Fibroblast of lung (primary cell): ENCODE data around the gene TNNI3. TPM values are rescaled to one million over a fixed set of nuclear protein-coding genes. Genes with fewer than 3 reads are reported as not detected.

ENCODE experiments used
- DNase-seq, 2 donors: peaks; one replicate each; pipeline versions ENCODE4 v3.0.0 to v3.0.0-alpha.2; 2010; ENCODE audit warnings: low read depth in 2 of 2
- H2AFZ ChIP-seq: 2 replicates; pipeline ENCODE4 v1.5.1; 2012; ENCODE audit warnings: low read length, control low read depth, inconsistent platforms
- H3K27ac ChIP-seq: 2 replicates; pipeline ENCODE4 v1.5.1; 2011; ENCODE audit warnings: low read length, control low read depth; ENCODE audit not compliant: insufficient read depth
- H3K27me3 ChIP-seq: 2 replicates; pipeline ENCODE4 v1.5.1; 2011; ENCODE audit warnings: mild to moderate bottlenecking, low read length; ENCODE audit not compliant: control insufficient read depth, insufficient read depth
- H3K36me3 ChIP-seq: 2 replicates; pipeline ENCODE4 v1.5.1; 2011; ENCODE audit warnings: low read length; ENCODE audit not compliant: control insufficient read depth, insufficient read depth
- H3K4me1 ChIP-seq: 2 replicates; pipeline ENCODE4 v1.5.1; 2011; ENCODE audit warnings: low read length; ENCODE audit not compliant: control insufficient read depth, insufficient read depth; ENCODE audit errors: extremely low read depth
- H3K4me2 ChIP-seq: 2 replicates; pipeline ENCODE4 v1.5.1; 2011; ENCODE audit warnings: low read length, control low read depth; ENCODE audit not compliant: insufficient read depth; ENCODE audit errors: extremely low read depth
- H3K4me3 ChIP-seq, 4 experiments: fragments of 200-600 bp in 1 of 4; sonication (generic) in 1 of 4; replicated peaks in 1 of 4; 2 replicates each; pipeline ENCODE4 v1.5.1; 2011 to 2016; ENCODE audit warnings: low read length in 4 of 4, low read depth in 3 of 4, mild to moderate bottlenecking in 3 of 4, control low read depth in 2 of 4, inconsistent platforms in 1 of 4, mixed read lengths in 1 of 4; ENCODE audit not compliant: insufficient read depth in 1 of 4; ENCODE audit errors: control extremely low read depth in 1 of 4
- H3K79me2 ChIP-seq: 2 replicates; pipeline ENCODE4 v1.5.1; 2012; ENCODE audit warnings: mild to moderate bottlenecking, low read length, inconsistent platforms; ENCODE audit not compliant: control insufficient read depth, insufficient read depth
- H3K9ac ChIP-seq: 2 replicates; pipeline ENCODE4 v1.5.1; 2011; ENCODE audit warnings: mild to moderate bottlenecking, low read length, control low read depth; ENCODE audit not compliant: insufficient read depth
- H3K9me3 ChIP-seq: 2 replicates; pipeline ENCODE4 v1.5.1; 2012; ENCODE audit warnings: low read depth, low read length; ENCODE audit not compliant: control insufficient read depth, insufficient read depth
- H4K20me1 ChIP-seq: 2 replicates; pipeline ENCODE4 v1.5.1; 2011; ENCODE audit warnings: low read length; ENCODE audit not compliant: control insufficient read depth, insufficient read depth; ENCODE audit errors: extremely low read depth
- EZH2 ChIP-seq: IDR thresholded peaks from 2 replicates; pipeline ENCODE4 v1.5.1; 2012; ENCODE audit warnings: low read length, control low read depth, mild to moderate bottlenecking; ENCODE audit errors: missing control alignments
- polyA plus RNA-seq, 2 donors: library from polyadenylated mRNA; depleted of rRNA in 1 of 2; stranded (reverse) in 1 of 2; unstranded in 1 of 2; fragments of >200 nt; gene quantifications; 2 replicates each; pipeline ENCODE4 v1.2.1, GENCODE V29; 2011 to 2012; ENCODE audit warnings: missing spikeins in 1 of 2
- total RNA-seq: library from RNA; depleted of rRNA; stranded (reverse); fragments of >200 nt; gene quantifications from 2 replicates; pipeline ENCODE4 v1.2.1, GENCODE V29; 2014
- TF ChIP-seq, protein P1 (sequence below), 2 donors: IDR thresholded peaks in 1 of 2; conservative IDR thresholded peaks in 1 of 2; 1 replicate in 1 of 2; 2 replicates in 1 of 2; pipeline ENCODE4 v1.5.1; 2011 to 2012; ENCODE audit warnings: low read length in 2 of 2, control low read depth in 1 of 2, inconsistent platforms in 1 of 2, low read depth in 1 of 2, mild to moderate bottlenecking in 1 of 2

Gene TNNI3
- total and polyA plus RNA-seq, 2 donors (not counting 1 experiment from before 2014, with no cell fraction given) = not detected

DNA sequence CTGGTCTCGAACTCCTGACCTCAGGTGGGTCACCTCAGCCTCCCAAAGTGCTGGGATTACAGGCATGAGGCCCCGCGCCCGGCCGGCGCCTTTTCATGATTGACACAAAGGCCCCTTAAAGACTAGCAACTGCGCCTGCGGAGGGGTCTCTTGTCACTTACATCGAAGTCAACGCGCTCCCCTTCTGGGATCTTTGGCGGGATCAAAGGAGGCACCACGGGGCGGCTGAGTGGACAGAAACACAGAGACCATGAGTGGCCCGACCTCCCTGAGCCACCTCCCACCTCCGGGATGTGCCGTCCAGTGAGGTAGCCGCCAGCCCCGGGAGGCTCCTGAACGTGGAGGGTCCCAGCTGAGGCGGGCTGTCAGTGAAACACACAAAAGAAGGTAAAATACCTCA, 15.8 kb downstream of the TNNI3 start:
- no peaks in the 10 kb centered on the region for H3K79me2 ChIP-seq
- H3K9me3 ChIP-seq = no peaks in the 10 kb centered on the region
- TF ChIP-seq EZH2 = no peak
- no peaks in the 10 kb centered on the region for H3K4me1 ChIP-seq
- H3K27ac ChIP-seq = no peak overlapping the region
- no peak overlapping the region for H3K9ac ChIP-seq
- peak overlapping the region; percentile 5 for H3K4me2 ChIP-seq
- DNase-seq = no peak
- H3K4me3 ChIP-seq = no peak overlapping the region
- no peaks in the 10 kb centered on the region for H3K36me3 ChIP-seq
- H4K20me1 ChIP-seq = no peaks in the 10 kb centered on the region
- H2AFZ ChIP-seq = no peak overlapping the region
- H3K27me3 ChIP-seq = peaks cover 10% of the 10 kb centered on the region

DNA sequence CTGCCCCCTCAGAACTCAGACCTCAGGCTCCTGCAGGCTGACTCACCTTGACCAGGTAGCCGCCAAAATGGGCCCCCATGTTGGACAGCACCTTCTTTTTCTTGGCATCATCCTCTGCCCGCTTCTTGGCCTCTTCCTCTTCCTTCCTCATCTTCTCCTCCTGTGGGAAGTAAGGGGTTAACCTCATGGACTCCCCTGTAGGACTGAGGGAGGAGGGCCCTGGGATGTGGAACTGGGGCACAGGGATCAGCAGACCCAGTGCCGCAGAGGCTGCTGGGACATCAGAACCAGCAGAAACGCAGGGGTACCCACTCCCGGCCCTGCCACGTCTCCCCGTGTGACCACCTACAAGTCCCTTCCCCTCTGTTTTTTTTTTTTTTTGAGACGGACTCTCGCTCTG, 19.6 kb downstream of the TNNI3 start:
- DNase-seq = no peak
- Histone ChIP-seq H3K4me1 (no peaks in the 10 kb centered on the region), H3K36me3 (no peaks in the 10 kb centered on the region)

DNA sequence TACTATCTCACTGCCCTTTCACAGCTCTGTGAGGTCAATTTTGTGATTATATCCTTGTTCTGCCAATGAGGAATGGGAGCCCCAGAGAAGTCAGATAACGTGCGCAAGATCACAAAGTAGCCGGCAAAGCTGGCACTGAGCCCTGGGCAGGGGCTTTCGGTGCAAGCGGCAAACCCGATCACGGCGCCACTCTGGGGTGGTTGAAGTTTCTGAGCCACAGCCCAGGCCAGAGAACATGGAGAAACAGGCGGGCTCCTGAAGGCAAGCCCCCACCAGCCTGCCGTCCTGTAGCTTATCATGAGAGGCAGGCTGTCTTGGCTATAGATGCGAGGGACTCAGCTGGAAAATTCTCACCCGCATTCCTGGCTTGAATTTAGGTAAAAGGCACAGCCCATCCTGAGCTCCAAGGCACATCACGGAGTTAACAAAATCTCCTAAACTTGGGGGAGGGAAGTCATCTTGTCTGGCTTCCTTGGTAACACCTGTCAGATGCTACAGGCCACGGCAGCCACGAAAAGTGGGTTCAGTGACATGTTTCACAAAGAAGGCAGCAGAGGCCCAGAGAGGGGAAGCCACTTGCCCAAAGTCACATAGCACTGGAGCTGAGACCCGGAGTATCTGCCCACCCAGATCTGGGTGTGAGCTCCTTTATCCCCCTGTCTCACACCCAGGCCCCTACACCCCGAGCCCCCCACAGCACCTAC, 21.0 kb downstream of the TNNI3 start:
- H3K4me1 ChIP-seq = no peaks in the 10 kb centered on the region
- no peaks in the 10 kb centered on the region for H3K9me3 ChIP-seq
- no peak for DNase-seq
- H3K27ac ChIP-seq = no peak overlapping the region
- no peak overlapping the region for H3K9ac ChIP-seq
- TF ChIP-seq, protein P1, sequence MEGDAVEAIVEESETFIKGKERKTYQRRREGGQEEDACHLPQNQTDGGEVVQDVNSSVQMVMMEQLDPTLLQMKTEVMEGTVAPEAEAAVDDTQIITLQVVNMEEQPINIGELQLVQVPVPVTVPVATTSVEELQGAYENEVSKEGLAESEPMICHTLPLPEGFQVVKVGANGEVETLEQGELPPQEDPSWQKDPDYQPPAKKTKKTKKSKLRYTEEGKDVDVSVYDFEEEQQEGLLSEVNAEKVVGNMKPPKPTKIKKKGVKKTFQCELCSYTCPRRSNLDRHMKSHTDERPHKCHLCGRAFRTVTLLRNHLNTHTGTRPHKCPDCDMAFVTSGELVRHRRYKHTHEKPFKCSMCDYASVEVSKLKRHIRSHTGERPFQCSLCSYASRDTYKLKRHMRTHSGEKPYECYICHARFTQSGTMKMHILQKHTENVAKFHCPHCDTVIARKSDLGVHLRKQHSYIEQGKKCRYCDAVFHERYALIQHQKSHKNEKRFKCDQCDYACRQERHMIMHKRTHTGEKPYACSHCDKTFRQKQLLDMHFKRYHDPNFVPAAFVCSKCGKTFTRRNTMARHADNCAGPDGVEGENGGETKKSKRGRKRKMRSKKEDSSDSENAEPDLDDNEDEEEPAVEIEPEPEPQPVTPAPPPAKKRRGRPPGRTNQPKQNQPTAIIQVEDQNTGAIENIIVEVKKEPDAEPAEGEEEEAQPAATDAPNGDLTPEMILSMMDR (conservative IDR thresholded peaks at IDR 0.05 in 1 of 2, IDR thresholded peaks at IDR 0.05 in 1 of 2; ENCODE audit: low read depth in 1 of 2, low read length in 2 of 2) = no peak
- TF ChIP-seq EZH2 = no peak
- H4K20me1 ChIP-seq = no peaks in the 10 kb centered on the region
- no peak overlapping the region for H2AFZ ChIP-seq
- no peaks in the 10 kb centered on the region for H3K36me3 ChIP-seq
- no peak overlapping the region for H3K4me2 ChIP-seq
- no peaks in the 10 kb centered on the region for H3K79me2 ChIP-seq
- H3K27me3 ChIP-seq = peaks cover 3% of the 10 kb centered on the region
- H3K4me3 ChIP-seq = no peak overlapping the region

More for the DNA sequence above, 19.6 kb downstream of the TNNI3 start:
- Histone ChIP-seq H2AFZ (no peak overlapping the region), H3K9me3 (no peaks in the 10 kb centered on the region), H4K20me1 (no peaks in the 10 kb centered on the region), H3K9ac (no peak overlapping the region), H3K4me2 (no peak overlapping the region), H3K79me2 (no peaks in the 10 kb centered on the region), H3K4me3 (no peak overlapping the region), H3K27me3 (peaks cover 3% of the 10 kb centered on the region), H3K27ac (no peak overlapping the region)
- TF ChIP-seq, protein P1 (conservative IDR thresholded peaks at IDR 0.05 in 1 of 2, IDR thresholded peaks at IDR 0.05 in 1 of 2; ENCODE audit: low read depth in 1 of 2, low read length in 2 of 2) = no peak
- no peak for TF ChIP-seq EZH2
